ENCODE results near the gene ARID1B. TPM values are rescaled to one million over a fixed set of nuclear protein-coding genes. Genes with fewer than 3 reads are reported as not detected.

The ARID1B gene
- total and polyA plus RNA-seq, 9 of the 15 experiments (the other 6 are each of a cell fraction or from before 2014, with no cell fraction given) = 12.5 to 50.5 (median 25.8) TPM

DNA sequence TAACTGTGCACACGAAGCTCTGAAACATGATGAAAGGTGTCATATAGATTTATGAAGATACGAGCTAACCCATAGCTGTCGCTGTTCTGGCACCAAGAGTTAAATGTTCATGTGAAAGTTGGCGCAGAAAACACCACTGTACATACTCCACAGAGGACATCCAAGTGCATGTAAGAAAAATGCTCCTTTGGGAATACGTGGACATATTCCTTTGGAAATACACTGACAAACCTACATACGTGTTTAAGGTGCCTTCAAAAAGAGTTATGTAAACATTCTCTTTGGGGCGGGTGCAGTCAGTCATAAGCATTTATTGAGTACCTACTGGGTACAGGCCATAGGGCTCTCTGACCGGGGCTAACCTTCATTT is 723 bp upstream of the ARID1B start (continued):
- no peak for TF ChIP-seq RBBP5 (IDR thresholded peaks at IDR 0.05; ENCODE audit: borderline replicate concordance, insufficient read depth, low read length, poor library complexity, severe bottlenecking)
- peak; percentile 28; the same call in 1 of the 2 replicates for TF ChIP-seq NBN (IDR thresholded peaks at IDR 0.05; ENCODE audit: low read depth)
- TF ChIP-seq THRA (IDR thresholded peaks at IDR 0.05) = no peak
- TF ChIP-seq TAL1 (IDR thresholded peaks at IDR 0.05) = no peak
- TF ChIP-seq, protein P1, sequence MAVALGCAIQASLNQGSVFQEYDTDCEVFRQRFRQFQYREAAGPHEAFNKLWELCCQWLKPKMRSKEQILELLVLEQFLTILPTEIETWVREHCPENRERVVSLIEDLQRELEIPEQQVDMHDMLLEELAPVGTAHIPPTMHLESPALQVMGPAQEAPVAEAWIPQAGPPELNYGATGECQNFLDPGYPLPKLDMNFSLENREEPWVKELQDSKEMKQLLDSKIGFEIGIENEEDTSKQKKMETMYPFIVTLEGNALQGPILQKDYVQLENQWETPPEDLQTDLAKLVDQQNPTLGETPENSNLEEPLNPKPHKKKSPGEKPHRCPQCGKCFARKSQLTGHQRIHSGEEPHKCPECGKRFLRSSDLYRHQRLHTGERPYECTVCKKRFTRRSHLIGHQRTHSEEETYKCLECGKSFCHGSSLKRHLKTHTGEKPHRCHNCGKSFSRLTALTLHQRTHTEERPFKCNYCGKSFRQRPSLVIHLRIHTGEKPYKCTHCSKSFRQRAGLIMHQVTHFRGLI (CRISPR knock-in tag; IDR thresholded peaks at IDR 0.05) = no peak
- no peak for TF ChIP-seq POLR2G (IDR thresholded peaks at IDR 0.05; ENCODE audit: low read depth, low read length)
- TF ChIP-seq ZNF408 (CRISPR knock-in tag; IDR thresholded peaks at IDR 0.05; ENCODE audit: low read depth) = no peak
- no peak for TF ChIP-seq MAFK (IDR thresholded peaks at IDR 0.05; ENCODE audit: low read length)
- TF ChIP-seq GATA2 (CRISPR knock-in tag; IDR thresholded peaks at IDR 0.05) = peak; percentile 41; the same call in 1 of the 2 replicates
- 0 out of 2 replicates have a peak, but pooled peaks have one; percentile 25 for TF ChIP-seq CBX5 (IDR thresholded peaks at IDR 0.05; ENCODE audit: borderline replicate concordance, low read depth)
- TF ChIP-seq GMEB1 (CRISPR knock-in tag; IDR thresholded peaks at IDR 0.05) = no peak
- TF ChIP-seq KDM2B (CRISPR knock-in tag; IDR thresholded peaks at IDR 0.05) = no peak
- TF ChIP-seq, protein P2, sequence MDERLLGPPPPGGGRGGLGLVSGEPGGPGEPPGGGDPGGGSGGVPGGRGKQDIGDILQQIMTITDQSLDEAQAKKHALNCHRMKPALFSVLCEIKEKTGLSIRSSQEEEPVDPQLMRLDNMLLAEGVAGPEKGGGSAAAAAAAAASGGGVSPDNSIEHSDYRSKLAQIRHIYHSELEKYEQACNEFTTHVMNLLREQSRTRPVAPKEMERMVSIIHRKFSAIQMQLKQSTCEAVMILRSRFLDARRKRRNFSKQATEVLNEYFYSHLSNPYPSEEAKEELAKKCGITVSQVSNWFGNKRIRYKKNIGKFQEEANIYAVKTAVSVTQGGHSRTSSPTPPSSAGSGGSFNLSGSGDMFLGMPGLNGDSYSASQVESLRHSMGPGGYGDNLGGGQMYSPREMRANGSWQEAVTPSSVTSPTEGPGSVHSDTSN (CRISPR knock-in tag; IDR thresholded peaks at IDR 0.05; ENCODE audit: low read depth) = no peak
- TF ChIP-seq, protein P2 (tag; conservative IDR thresholded peaks at IDR 0.05; ENCODE audit: low read depth) = peak; percentile 93
- TF ChIP-seq ZNF217 (CRISPR knock-in tag; IDR thresholded peaks at IDR 0.05) = no peak
- TF ChIP-seq EZH2 (IDR thresholded peaks at IDR 0.05; ENCODE audit: borderline replicate concordance, low read depth, low read length) = no peak
- TF ChIP-seq NR2C2 (CRISPR knock-in tag; IDR thresholded peaks at IDR 0.05) = no peak
- 0 out of 2 replicates have a peak, but pooled peaks have one; percentile 23 for TF ChIP-seq NR2C2 (tag; IDR thresholded peaks at IDR 0.05)
- no peak for TF ChIP-seq NFATC3 (IDR thresholded peaks at IDR 0.05)
- TF ChIP-seq SIRT6 (IDR thresholded peaks at IDR 0.05; ENCODE audit: low read depth, low read length) = no peak
- TF ChIP-seq MTA3 (IDR thresholded peaks at IDR 0.05; ENCODE audit: borderline replicate concordance) = 0 out of 2 replicates have a peak, but pooled peaks have one; percentile 19
- 0 out of 4 replicates have a peak, but pooled peaks of 1 of the 2 experiments have one; percentile 8 for TF ChIP-seq SIX5 (IDR thresholded peaks at IDR 0.05; ENCODE audit: borderline replicate concordance in 1 of 2, insufficient read depth in 1 of 2, low read depth in 1 of 2, low read length in 2 of 2)
- no peak for TF ChIP-seq TBL1XR1 (IDR thresholded peaks at IDR 0.05; ENCODE audit: low read length in 2 of 2)
- peak; percentile 76 for TF ChIP-seq BCOR (IDR thresholded peaks at IDR 0.05)
